ENCODE measurements around the gene NMNAT2. TPM values are rescaled to one million over a fixed set of nuclear protein-coding genes. Genes with fewer than 3 reads are reported as not detected.
A peak's percentile ranks its signal among the peaks of the same experiment; 100 is the strongest.

NMNAT2 gene
- total and polyA plus RNA-seq, 5 donors from 2014 or later, result not detected

DNA sequence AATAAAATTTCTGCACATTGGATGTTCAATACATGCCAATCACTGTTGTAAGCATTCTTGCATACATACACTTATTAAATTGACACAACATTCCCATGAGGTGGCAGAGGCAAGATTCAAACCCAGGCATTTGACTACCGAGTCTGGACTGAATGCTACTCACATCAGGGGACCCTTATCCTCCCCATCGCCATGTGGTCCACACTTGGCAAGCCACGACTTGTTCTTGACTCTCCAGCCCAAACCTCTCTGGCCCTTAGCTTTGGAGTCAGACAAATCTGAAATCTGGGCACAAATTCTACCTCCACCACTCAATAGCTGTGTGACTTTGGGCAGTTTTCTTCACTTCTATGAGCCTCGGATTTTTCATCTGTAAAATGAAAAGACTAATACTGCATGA is 57.1 kb downstream of the NMNAT2 start:
- Mint-ChIP-seq H3K36me3 (no peaks in the 10 kb centered on the region), H3K9me3 (peaks cover 0 to 3% (median under 1%) of the 10 kb centered on the region in 7 donors), H3K27me3 (peaks cover 6% of the 10 kb centered on the region), H3K27ac (no peak overlapping the region), H3K4me1 (no peaks in the 10 kb centered on the region), H3K4me3 (no peak overlapping the region)
- DNase-seq (no peak), ATAC-seq (ENCODE audit: low read depth in 2 of 2) (no peak)
- H3K4me1 ChIP-seq (ENCODE audit: control insufficient read depth, insufficient read depth, low read length, poor library complexity, severe bottlenecking), result no peaks in the 10 kb centered on the region
- no peak overlapping the region for H3K27ac ChIP-seq (ENCODE audit: insufficient read depth, low read length, poor library complexity, severe bottlenecking)
- H3K27me3 ChIP-seq (ENCODE audit: control insufficient read depth, insufficient read depth, low read length), result no peaks in the 10 kb centered on the region
- no peaks in the 10 kb centered on the region for H3K9me3 ChIP-seq (ENCODE audit: control insufficient read depth in 2 of 2, low read length in 2 of 2)
- H3K4me3 ChIP-seq (ENCODE audit: low read depth, low read length), result no peak overlapping the region
- no peaks in the 10 kb centered on the region for H3K36me3 ChIP-seq (ENCODE audit: control insufficient read depth, insufficient read depth, low read length)

DNA sequence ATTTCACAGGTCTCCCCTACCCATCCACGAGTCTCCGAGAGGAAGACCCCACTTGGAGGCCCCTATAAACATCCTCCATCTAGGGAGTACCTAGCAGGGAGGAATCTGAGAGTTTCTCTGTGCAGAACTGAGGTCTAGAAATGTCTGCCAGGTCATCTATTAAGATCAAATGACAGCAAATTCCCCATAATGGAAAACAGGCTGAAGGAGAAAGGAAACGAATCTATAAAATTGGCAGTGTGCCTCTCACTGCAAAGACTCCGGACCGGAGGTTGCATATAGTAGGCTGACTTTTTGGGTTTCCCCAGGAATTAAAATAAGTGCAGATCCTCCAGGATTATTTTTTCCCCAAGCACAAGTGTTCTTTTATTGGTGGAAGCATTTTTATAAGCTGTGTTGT is 57.7 kb downstream of the NMNAT2 start:
- Histone ChIP-seq H3K36me3 (ENCODE audit: control insufficient read depth, insufficient read depth, low read length) (no peaks in the 10 kb centered on the region), H3K4me3 (ENCODE audit: low read depth, low read length) (no peak overlapping the region), H3K9me3 (ENCODE audit: control insufficient read depth in 2 of 2, low read length in 2 of 2) (no peaks in the 10 kb centered on the region), H3K27ac (ENCODE audit: insufficient read depth, low read length, poor library complexity, severe bottlenecking) (no peak overlapping the region), H3K27me3 (ENCODE audit: control insufficient read depth, insufficient read depth, low read length) (no peaks in the 10 kb centered on the region), H3K4me1 (ENCODE audit: control insufficient read depth, insufficient read depth, low read length, poor library complexity, severe bottlenecking) (no peaks in the 10 kb centered on the region)
- no peak overlapping the region for H3K4me3 Mint-ChIP-seq
- no peaks in the 10 kb centered on the region for H3K36me3 Mint-ChIP-seq
- ATAC-seq (ENCODE audit: low read depth in 2 of 2) (no peak), DNase-seq (no peak)
- H3K27ac Mint-ChIP-seq, result no peak overlapping the region
- no peaks in the 10 kb centered on the region for H3K4me1 Mint-ChIP-seq
- H3K9me3 Mint-ChIP-seq, result peaks cover 0 to 3% (median 0%) of the 10 kb centered on the region in 7 donors
- H3K27me3 Mint-ChIP-seq, result peaks cover 11% of the 10 kb centered on the region

DNA sequence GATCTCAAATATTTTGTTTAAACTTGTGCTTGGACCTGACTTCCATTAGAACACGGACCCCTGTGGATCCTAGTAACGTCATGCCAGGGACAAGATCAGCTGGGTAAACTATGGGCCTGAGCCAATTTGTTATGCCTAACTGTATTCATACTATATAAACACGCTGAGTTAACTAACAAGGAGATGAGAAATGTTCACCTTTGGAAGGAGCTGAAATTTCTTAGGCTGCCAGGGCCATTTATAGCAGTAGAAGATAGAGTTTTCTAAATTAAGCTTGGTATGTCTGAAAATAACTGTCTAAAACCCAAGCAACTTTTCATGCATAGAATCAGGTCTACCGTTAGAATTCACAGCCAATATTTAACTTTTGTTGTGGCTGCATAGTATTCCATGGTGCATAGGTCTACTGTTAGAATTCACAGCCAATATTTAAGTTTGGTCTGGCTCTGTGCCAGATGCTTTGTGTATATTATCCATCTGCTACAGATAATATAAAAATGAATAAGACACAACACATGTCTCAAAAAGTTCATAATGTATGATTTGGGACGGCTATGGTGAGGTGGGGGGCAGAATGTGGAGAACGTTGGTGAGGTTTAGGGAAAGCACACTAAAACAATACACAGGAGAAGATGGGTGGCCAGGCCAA is 61.5 kb downstream of the NMNAT2 start:
- DNase-seq (no peak), ATAC-seq (ENCODE audit: low read depth in 2 of 2) (no peak)
- no peak overlapping the region for H3K4me3 ChIP-seq (ENCODE audit: low read depth, low read length)
- H3K9me3 Mint-ChIP-seq, result peaks cover 0 to 3% (median 0%) of the 10 kb centered on the region in 7 donors
- no peak overlapping the region for H3K27ac ChIP-seq (ENCODE audit: insufficient read depth, low read length, poor library complexity, severe bottlenecking)
- no peaks in the 10 kb centered on the region for H3K27me3 ChIP-seq (ENCODE audit: control insufficient read depth, insufficient read depth, low read length)
- no peaks in the 10 kb centered on the region for H3K4me1 Mint-ChIP-seq
- H3K4me3 Mint-ChIP-seq, result no peak overlapping the region
- H3K27ac Mint-ChIP-seq, result no peak overlapping the region
- no peaks in the 10 kb centered on the region for H3K4me1 ChIP-seq (ENCODE audit: control insufficient read depth, insufficient read depth, low read length, poor library complexity, severe bottlenecking)
- no peaks in the 10 kb centered on the region for H3K36me3 Mint-ChIP-seq
- no peaks in the 10 kb centered on the region for H3K36me3 ChIP-seq (ENCODE audit: control insufficient read depth, insufficient read depth, low read length)
- H3K9me3 ChIP-seq (ENCODE audit: control insufficient read depth in 2 of 2, low read length in 2 of 2), result no peaks in the 10 kb centered on the region
- peaks cover 17% of the 10 kb centered on the region for H3K27me3 Mint-ChIP-seq

DNA sequence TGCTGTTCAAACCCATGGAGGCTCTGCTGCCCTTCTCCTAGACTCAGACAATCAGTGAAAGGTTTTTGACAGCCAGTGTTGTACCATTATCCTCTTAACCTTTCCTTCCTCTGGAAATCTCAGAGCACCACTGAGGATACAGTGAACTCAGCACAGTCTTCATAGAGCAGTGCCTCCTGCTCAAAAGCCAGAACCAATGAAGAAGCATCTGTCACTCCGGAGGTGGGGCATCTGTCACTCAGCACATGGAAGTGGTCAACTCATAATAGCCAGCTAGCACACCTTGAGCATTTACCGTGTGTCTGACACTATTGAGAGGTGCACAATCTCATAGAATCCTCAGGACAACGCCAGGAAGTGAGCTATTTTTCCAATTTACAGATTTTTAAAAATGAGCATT is 62.4 kb downstream of the NMNAT2 start:
- Mint-ChIP-seq H3K27ac (no peak overlapping the region), H3K36me3 (no peaks in the 10 kb centered on the region), H3K9me3 (peaks cover 0 to 3% (median 0%) of the 10 kb centered on the region in 7 donors), H3K4me3 (no peak overlapping the region), H3K4me1 (no peaks in the 10 kb centered on the region), H3K27me3 (peaks cover 17% of the 10 kb centered on the region)
- no peaks in the 10 kb centered on the region for H3K27me3 ChIP-seq (ENCODE audit: control insufficient read depth, insufficient read depth, low read length)
- H3K27ac ChIP-seq (ENCODE audit: insufficient read depth, low read length, poor library complexity, severe bottlenecking), result no peak overlapping the region
- no peak overlapping the region for H3K4me3 ChIP-seq (ENCODE audit: low read depth, low read length)
- no peak for DNase-seq
- H3K36me3 ChIP-seq (ENCODE audit: control insufficient read depth, insufficient read depth, low read length), result no peaks in the 10 kb centered on the region
- no peaks in the 10 kb centered on the region for H3K9me3 ChIP-seq (ENCODE audit: control insufficient read depth in 2 of 2, low read length in 2 of 2)
- no peaks in the 10 kb centered on the region for H3K4me1 ChIP-seq (ENCODE audit: control insufficient read depth, insufficient read depth, low read length, poor library complexity, severe bottlenecking)
- no peak for ATAC-seq (ENCODE audit: low read depth in 2 of 2)

DNA sequence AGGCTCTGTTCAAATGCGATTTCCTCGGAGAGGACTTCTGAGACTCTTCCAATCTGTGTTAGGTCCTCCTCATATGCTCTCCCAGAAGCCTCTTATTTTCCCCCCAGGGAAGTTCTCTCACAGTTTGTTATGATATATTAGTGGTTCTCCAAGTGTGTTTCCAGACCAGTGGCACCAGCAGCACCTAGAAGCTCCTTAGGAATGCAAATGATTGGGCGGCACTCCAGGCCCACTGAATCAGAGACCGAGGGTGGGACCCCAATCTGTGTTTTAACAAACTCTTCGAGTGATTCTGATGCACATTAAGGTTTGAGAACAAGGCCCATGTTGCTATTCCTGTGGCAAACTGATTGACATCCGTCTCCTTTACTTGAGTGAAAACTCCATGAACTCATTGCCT is 63.0 kb downstream of the NMNAT2 start:
- ATAC-seq (ENCODE audit: low read depth in 2 of 2), result no peak

DNA sequence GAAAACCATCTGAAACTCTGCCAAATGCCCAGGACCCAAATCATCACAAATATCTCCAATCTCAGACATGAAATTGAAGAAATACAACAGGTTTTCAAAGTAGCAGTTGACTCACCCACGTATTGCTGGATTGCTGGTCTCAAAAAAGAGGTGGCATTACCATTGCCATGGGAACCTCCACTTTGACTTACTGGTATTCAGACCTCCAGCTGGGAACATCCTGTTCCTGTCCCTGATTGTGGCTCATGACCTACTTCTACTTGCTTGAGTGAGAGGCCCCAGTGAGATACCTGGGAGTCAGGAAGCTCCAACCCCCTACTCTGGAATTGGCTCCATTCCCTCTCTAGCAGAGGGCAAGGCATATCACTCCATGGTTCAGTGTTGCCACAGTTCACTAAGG is 64.6 kb downstream of the NMNAT2 start:
- Mint-ChIP-seq H3K4me3 (no peak overlapping the region), H3K9me3 (peaks cover 0 to 3% (median 0%) of the 10 kb centered on the region in 7 donors), H3K27ac (no peak overlapping the region), H3K27me3 (peaks cover 23% of the 10 kb centered on the region), H3K36me3 (no peaks in the 10 kb centered on the region), H3K4me1 (no peaks in the 10 kb centered on the region)
- no peaks in the 10 kb centered on the region for H3K4me1 ChIP-seq (ENCODE audit: control insufficient read depth, insufficient read depth, low read length, poor library complexity, severe bottlenecking)
- DNase-seq (no peak), ATAC-seq (ENCODE audit: low read depth in 2 of 2) (no peak)
- no peaks in the 10 kb centered on the region for H3K36me3 ChIP-seq (ENCODE audit: control insufficient read depth, insufficient read depth, low read length)
- H3K4me3 ChIP-seq (ENCODE audit: low read depth, low read length), result no peak overlapping the region
- H3K9me3 ChIP-seq (ENCODE audit: control insufficient read depth in 2 of 2, low read length in 2 of 2), result no peaks in the 10 kb centered on the region
- no peak overlapping the region for H3K27ac ChIP-seq (ENCODE audit: insufficient read depth, low read length, poor library complexity, severe bottlenecking)
- no peaks in the 10 kb centered on the region for H3K27me3 ChIP-seq (ENCODE audit: control insufficient read depth, insufficient read depth, low read length)

More for the DNA sequence above, 63.0 kb downstream of the NMNAT2 start:
- no peak overlapping the region for H3K4me3 ChIP-seq (ENCODE audit: low read depth, low read length)
- Mint-ChIP-seq H3K27me3 (peaks cover 17% of the 10 kb centered on the region), H3K9me3 (peaks cover 0 to 3% (median 0%) of the 10 kb centered on the region in 7 donors), H3K36me3 (no peaks in the 10 kb centered on the region), H3K27ac (no peak overlapping the region), H3K4me3 (no peak overlapping the region), H3K4me1 (no peaks in the 10 kb centered on the region)
- H3K4me1 ChIP-seq (ENCODE audit: control insufficient read depth, insufficient read depth, low read length, poor library complexity, severe bottlenecking), result no peaks in the 10 kb centered on the region
- H3K9me3 ChIP-seq (ENCODE audit: control insufficient read depth in 2 of 2, low read length in 2 of 2), result no peaks in the 10 kb centered on the region
- no peaks in the 10 kb centered on the region for H3K27me3 ChIP-seq (ENCODE audit: control insufficient read depth, insufficient read depth, low read length)
- no peak for DNase-seq
- no peak overlapping the region for H3K27ac ChIP-seq (ENCODE audit: insufficient read depth, low read length, poor library complexity, severe bottlenecking)
- no peaks in the 10 kb centered on the region for H3K36me3 ChIP-seq (ENCODE audit: control insufficient read depth, insufficient read depth, low read length)

DNA sequence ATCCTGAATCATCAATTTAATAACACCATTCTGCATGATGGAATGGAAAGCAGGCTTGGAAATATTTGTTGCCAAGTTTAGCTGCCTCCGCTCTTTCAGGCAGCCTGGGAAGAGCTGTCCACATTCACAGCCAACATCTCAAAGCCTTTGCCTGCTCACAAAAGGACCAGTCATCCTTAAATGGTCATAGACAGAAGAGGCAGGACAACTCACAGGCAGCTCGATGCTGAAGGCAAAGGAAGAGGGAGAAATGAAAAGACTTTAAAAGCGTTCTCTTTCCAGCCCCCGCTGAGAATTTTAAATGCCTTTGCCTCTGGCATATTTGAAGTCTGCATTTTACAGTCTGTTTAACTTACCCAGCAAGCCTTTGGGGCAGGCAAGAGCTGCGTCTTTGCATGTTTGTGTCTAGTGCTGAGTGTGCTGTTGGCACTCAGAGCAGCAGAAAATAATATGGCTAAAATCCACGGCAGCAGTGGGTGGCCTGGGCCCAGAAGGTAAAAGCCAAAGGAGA is 68.9 kb downstream of the NMNAT2 start:
- H3K36me3 ChIP-seq (ENCODE audit: control insufficient read depth, insufficient read depth, low read length), result no peaks in the 10 kb centered on the region
- Mint-ChIP-seq H3K4me3 (no peak overlapping the region), H3K36me3 (no peaks in the 10 kb centered on the region), H3K27ac (no peak overlapping the region), H3K9me3 (no peaks in the 10 kb centered on the region), H3K27me3 (peaks cover 13% of the 10 kb centered on the region), H3K4me1 (peaks cover 0 to 3% (median 0%) of the 10 kb centered on the region in 4 donors)
- H3K9me3 ChIP-seq (ENCODE audit: control insufficient read depth in 2 of 2, low read length in 2 of 2), result no peaks in the 10 kb centered on the region
- H3K4me1 ChIP-seq (ENCODE audit: control insufficient read depth, insufficient read depth, low read length, poor library complexity, severe bottlenecking), result no peaks in the 10 kb centered on the region
- no peak overlapping the region for H3K4me3 ChIP-seq (ENCODE audit: low read depth, low read length)
- no peaks in the 10 kb centered on the region for H3K27me3 ChIP-seq (ENCODE audit: control insufficient read depth, insufficient read depth, low read length)
- DNase-seq (no peak), ATAC-seq (ENCODE audit: low read depth in 2 of 2) (no peak)
- no peak overlapping the region for H3K27ac ChIP-seq (ENCODE audit: insufficient read depth, low read length, poor library complexity, severe bottlenecking)

DNA sequence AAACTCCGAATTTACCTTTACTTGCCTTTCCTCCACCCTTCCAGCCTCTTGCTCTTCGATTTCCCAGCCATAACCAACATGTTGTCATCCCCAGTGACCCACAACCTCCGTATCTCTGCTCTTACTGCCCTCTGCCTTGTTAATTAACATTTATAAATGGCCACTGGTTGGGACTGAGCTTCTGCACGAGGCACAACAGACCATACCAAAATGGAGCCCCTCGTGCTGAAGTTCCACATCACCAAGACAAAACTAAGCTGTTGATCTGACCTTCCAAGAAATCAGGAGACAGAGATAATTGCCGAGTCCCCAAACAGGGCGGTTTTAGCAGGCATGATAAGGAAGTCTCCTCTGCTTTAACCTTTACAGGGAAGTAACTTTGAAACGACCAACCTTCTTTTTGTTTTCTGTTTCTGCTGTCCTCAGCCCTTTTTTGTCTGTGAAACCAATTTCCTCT is 71.9 kb downstream of the NMNAT2 start:
- H3K9me3 ChIP-seq (ENCODE audit: control insufficient read depth in 2 of 2, low read length in 2 of 2), result no peaks in the 10 kb centered on the region
- peaks cover 11% of the 10 kb centered on the region for H3K27me3 Mint-ChIP-seq
- peaks cover 0 to 3% (median 0%) of the 10 kb centered on the region in 4 donors for H3K4me1 Mint-ChIP-seq
- H3K4me3 Mint-ChIP-seq, result no peak overlapping the region
- ATAC-seq (ENCODE audit: low read depth in 2 of 2), result no peak
- no peaks in the 10 kb centered on the region for H3K36me3 ChIP-seq (ENCODE audit: control insufficient read depth, insufficient read depth, low read length)
- no peaks in the 10 kb centered on the region for H3K36me3 Mint-ChIP-seq
- H3K4me3 ChIP-seq (ENCODE audit: low read depth, low read length), result no peak overlapping the region
- DNase-seq, result peak in 1 of 3 donors; percentile 23
- H3K9me3 Mint-ChIP-seq, result no peaks in the 10 kb centered on the region
- peak overlapping the region in 1 of 3 donors; percentile 35 for H3K27ac Mint-ChIP-seq
- no peaks in the 10 kb centered on the region for H3K27me3 ChIP-seq (ENCODE audit: control insufficient read depth, insufficient read depth, low read length)
- no peak overlapping the region for H3K27ac ChIP-seq (ENCODE audit: insufficient read depth, low read length, poor library complexity, severe bottlenecking)
- H3K4me1 ChIP-seq (ENCODE audit: control insufficient read depth, insufficient read depth, low read length, poor library complexity, severe bottlenecking), result no peaks in the 10 kb centered on the region

All from CD4-positive, CD25-positive, alpha-beta regulatory T cell (primary cell).